GM18520 (cell line): ENCODE results near the gene BICD2.
"Not testable (repeated sequence)": the region's sequence is repeated elsewhere in the genome, so short reads cannot be mapped to it uniquely, and the experiment has no call there.

ENCODE experiments used
- ATAC-seq: cut with Tn5 transposase; IDR thresholded peaks from one replicate; pipeline ENCODE4 v1.9.1; 2021; ENCODE audit not compliant: unreplicated experiment

The BICD2 gene

DNA sequence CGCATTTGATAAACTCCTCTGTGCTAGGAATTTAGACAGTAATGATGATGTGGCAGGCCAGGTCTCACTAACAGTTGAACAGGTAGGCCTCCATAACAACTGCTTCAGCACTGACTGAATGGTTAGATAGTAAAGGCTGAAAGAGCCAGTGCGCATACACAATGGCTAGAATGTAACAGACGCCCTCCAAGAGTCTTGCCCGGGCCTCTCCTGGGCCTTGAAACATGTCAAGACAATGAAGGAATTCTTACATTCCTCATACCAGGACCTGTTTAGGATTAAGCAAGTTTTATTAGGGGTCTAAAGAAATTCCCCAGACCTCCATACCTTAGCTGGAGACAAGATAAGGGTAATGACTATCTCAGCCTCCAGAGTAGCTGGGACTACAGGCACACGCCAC, 6.7 kb upstream of the BICD2 start:
- no peak for ATAC-seq

GRCh38 chr9:92770360-92770995, 5.8 kb upstream of the BICD2 start:
- ATAC-seq: no peak

DNA sequence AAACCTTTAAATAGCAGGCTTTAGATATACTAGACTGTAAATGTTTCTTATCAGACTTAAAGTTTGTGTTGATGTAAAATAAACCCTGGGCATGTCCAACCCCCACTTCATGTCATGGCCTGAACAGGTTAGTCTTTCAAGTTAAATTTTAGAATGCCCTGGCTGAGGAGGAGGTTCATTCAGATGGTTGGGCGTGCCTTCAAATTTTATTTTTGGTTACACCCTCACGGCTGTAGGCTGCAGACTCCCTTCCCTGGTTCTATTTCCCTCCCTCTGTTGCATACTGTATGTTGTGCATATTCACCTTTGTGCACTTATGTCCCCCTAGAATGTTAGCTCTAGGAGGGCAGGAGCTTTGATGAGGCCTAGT, 5.3 kb upstream of the BICD2 start:
- ATAC-seq: no peak

DNA sequence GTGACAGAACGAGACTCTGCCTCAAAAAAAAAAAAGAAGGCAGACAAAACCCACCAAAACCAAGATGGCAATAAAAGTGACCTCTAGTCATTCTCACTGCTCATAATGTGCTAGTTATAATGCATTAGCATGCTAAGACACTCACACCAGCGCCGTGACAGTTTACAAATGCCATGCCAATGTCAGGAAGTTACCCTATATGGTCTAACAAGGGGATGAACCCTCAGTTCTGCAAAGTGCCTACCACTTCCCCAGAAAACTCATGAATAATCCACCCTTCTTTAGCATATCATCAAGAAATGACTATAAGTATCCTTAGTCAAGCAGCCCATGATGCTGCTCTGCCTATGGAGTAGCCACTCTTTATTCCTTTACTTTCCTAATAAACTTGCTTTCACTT, 4.7 kb upstream of the BICD2 start:
- ATAC-seq: no peak

DNA sequence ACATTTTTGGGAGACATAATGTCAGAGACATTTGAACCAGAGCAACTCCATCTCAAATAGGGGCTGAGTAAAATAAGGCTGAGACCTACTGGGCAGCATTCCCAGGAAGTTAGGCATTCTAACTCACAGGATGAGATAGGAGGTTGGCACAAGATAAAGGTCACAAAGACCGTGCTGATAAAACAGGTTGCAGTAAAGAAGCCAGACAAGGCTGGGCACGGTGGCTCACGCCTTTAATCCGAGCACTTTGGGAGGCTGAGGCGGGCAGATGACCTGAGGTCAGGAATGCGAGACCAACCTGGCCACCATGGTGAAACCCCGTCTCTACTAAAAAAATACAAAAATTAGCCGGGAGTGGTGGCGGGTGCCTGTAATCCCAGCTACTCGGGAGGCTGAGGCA, 4.2 kb upstream of the BICD2 start:
- not testable (repeated sequence) for ATAC-seq

- no peak for ATAC-seq
These were observed 2.7 kb upstream of the BICD2 start for GRCh38 chr9:92767066-92768054.

DNA sequence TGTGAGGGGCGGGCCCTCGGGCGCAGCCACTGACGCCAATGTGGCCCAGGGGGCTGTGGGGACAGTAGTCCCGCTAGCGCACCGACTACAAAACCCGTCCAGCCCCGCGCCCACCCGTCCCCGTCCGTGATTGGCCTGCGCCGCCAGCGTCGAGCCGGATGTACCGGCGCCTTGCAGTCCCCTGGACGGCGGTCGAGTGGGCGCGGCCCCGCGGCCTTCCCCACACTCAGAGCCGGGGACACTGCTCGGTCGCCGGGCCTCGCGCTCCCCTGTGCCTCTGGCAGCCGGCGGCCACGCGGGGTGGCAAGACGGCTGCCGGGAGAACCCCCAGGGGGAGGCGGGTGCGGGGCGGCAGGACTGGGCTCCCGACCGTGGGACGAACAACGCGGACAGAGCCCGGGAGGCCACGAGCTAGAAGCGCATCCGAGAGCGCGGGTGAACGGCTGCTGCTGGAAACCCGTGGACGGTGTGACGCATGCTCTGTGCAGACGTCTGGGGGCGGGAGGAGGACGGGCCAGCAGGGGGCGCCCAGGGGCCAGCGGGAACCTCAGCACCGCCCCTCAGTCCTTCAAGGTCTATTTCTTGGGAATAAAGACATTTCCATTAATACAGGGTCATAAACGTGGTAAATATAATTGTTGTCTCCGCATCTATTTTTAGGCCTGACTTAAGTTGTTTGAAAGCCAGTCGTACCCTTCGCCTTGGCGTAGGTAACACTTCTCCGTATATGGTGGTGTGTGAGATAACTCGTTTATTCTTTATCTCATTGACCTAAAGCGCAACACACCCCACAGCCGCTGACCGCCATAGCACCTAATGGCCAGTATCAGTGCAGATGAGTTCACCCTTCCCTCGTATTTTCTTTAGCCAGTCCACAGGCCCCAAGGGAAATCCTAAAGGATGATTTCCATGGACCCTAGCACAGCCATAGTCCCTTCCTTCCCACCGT, 629 bp upstream of the BICD2 start:
- ATAC-seq: peak; percentile 23

DNA sequence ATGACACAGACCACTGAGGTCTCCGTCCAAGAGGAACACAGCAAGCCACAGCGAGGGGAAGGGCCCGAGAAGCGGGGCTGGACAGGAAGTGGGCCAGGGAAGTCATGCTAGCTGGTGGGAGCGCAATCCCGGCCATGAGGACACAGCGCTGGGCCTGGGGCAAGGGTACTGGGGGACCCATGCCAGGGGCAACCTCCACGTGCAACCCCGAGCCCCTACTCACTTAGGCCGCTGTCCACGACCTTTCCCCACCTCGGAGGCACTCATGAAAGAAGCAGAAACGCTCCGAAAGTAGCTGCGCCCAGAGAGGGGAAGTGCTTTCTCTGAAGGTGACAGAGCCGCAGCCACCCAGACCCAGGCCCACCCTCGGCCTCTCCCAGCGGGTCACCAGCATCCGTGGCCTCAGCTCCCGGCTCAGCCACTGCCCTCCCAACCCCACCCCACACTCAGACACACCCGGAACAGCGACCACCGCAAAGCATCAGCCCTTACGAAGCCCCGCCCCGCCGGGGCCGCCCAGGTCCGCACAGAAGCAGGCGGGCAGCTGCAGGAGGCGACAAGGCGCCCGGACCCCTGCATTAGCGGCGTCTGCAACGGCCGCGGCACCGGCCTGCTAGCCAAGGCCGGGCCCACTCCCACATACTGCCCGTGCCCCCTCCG, 782 bp downstream of the BICD2 start:
- no peak for ATAC-seq

DNA sequence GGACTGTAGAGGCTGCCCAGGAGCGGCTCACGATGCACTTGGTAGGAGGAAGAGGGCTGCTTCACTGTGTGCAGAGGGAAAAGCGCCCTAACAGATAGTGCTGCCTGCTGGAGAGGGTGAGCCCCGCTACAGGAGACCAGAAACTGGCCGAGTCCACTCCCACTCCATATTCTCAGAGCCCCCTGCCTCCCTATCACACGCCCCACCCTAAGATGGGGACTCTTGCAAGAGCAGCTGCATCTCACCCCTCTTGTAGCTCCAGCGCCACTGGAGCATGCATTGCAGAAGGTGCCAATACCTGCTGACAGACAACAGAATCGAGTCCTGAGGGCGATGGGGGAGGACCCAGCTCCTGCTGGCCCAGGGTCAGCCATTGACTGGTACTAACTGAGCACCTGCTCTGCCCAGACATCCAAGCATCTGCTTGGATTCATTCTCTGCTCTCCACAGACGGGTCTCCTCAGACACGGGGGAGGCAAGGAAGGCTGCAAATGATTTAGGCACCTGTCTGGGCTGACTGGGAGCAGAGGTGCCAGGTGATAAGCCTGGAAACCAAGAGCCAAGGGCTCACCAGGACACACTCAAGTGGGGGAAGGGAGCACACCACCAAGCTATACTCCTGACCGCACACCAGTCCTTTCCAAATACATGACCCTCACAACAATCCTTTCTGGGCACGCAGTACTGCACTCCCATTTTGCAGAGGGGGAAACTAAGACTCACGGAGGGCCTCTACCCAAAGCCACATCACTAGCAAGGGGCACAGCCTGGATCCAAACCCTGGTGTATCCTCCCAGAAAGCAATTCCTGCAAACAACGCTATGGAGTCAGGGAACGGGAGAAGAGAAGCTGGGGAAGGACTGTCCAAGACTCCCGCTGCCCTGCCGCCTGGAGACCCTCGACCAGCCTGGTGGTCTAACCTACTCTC, 1.6 kb downstream of the BICD2 start:
- no peak for ATAC-seq

DNA sequence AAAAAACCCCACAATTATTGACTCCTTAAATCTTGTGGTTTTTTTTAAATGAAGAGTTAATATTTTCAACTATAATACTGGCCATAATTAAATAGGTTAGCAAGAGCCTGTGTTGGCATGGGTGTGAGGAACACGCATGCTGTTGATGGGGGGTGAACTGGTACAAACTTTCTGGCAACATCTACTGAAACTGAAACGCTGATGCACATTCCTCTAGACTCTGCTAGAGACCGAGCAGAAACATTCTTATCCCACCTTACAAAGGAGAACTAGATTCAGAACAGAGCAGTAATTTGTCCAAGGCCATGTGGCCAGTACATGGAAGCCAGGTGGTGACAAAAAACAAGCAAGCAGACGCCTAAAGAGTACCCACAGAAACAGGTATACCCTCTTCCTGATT, 2.4 kb downstream of the BICD2 start:
- ATAC-seq: no peak

GRCh38 chr9:92761686-92762085, 2.9 kb downstream of the BICD2 start:
- no peak for ATAC-seq

- no peak for ATAC-seq
These were observed 4.1 kb downstream of the BICD2 start for GRCh38 chr9:92760494-92760893.

GRCh38 chr9:92760070-92760469, 4.6 kb downstream of the BICD2 start:
- ATAC-seq: no peak

DNA sequence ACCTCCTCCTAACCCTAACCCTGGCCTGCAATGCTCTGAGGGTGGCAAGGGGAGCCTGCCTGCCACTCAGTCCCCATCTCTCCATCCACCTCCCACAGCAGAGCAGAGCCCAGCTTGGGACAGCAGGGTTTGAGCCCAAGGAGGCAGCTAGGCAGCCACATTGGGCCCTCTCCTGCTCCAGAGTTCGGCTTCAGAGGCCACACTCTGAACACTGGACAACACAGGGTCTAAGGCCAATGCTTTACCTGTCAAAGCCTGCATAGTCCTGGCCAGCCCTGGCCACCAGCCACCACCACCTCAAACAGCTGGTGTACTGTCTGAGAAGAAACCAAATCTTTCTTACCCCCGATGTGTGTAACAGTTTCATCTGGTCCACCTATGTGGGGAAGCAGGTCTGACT, 5.2 kb downstream of the BICD2 start:
- ATAC-seq: no peak

DNA sequence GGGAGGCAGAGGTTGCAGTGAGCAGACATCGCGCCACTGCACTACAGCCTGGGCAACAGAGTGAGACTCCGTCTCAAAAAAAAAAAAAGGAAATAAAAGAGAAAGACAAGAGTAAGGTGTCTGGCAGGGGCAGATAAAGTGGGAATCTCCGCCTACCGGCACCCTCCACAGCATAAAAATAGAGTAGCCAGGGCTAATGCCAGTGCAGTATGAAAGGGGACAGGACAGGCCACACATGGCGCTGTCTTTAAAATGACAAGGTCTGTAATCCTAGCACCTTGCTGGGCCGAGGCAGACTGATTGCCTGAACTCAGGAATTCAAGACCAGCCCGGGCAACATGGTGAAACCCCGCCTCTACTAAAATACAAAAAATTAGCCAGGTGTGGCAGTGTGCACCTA, 7.8 kb downstream of the BICD2 start:
- ATAC-seq: no peak

DNA sequence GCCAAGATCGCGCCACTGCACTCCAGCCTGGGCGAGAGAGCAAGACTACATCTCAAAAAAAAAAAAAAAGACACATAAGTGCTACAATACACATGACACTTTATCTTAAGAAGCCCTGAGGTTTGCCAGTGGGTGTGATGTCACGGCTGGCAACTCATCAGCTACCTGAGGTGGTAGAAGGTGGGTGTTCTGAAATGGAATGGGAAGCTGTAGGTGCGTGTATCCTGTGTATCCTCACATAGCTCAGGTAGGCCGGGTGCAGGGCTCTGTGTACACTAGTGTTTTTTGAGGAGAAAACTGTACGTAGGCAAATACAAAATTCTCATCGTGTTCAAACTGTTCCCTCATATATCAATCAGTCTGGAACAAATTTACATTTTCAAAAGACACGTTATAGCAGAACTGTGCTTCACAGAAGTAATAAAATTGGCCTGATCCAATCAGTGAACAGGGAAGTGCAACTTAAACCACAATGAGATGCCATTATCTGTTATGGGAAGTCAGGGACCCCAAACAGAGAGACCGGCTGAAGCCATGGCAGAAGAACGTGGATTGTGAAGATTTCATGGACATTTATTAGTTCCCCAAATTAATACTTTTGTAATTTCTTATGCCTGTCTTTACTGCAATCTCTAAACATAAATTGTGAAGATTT, 10.4 kb downstream of the BICD2 start:
- no peak for ATAC-seq

GRCh38 chr9:92752812-92753404, 11.7 kb downstream of the BICD2 start:
- ATAC-seq: no peak

GRCh38 chr9:92749934-92750315, 14.7 kb downstream of the BICD2 start:
- no peak for ATAC-seq
